Gastrocnemius medialis (tissue), 4 donors: Measurements from ENCODE around the gene CACNA1D.

ENCODE experiments used
- CTCF ChIP-seq, 5 experiments: fragments of 450-650 bp in 3 of 5; fragments of 200-600 bp in 2 of 5; sonication (generic) in 2 of 5; IDR thresholded peaks in 4 of 5; conservative IDR thresholded peaks in 1 of 5; 1 replicate in 4 of 5; 2 replicates in 1 of 5; pipeline ENCODE4 v1.5.1; 2016 to 2019; ENCODE audit warnings: antibody characterized with exemption in 5 of 5, mild to moderate bottlenecking in 3 of 5, moderate library complexity in 3 of 5
- POLR2A ChIP-seq, 2 donors: fragments of 450-650 bp; IDR thresholded peaks; one replicate each; pipeline ENCODE4 v1.6.1; 2017; ENCODE audit warnings: antibody characterized with exemption in 2 of 2, mild to moderate bottlenecking in 2 of 2, moderate library complexity in 2 of 2

DNA sequence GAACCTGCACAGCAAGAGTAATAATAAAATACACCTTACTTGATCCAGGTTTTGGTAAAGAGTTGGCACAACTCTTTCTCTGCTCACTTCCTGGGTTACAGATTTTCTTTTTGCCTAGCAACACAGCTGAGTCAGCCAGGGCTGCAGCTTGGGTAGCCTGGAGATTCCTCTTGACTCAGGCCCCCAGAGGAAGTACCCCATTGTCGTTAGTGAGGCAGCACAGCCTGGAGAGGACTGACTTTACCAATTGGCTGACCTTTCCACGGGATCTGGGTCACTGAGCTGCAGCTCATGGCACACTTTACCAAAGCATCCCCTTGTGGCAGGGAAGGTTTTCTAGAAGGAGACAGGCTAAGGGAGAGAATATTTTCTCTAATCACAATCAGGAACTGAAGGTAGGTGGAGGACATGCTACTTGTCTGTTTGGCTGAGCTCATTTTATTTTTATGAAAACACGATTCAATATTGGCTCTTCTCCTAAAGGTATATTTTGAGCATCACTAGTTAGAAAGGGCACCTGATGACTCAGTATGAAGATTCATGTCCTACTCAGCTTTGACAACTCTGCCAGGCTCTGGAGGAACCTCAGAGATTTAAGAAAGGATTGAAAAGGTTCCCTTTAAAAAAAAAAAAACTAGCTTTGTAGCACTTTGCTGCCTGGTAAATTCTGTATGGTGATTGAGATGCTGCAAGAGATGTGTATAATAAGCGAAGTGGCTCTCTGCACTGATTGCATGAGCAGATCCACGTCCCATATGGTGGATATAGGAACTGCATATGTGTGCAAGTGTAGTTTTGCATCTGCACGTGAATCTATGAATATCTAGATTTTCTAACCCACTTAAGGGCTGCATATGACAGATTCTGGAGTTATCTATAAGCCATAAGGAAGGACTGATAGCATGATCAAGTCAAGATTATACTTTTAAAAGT is 227.0 kb downstream of the CACNA1D start:
- TF ChIP-seq CTCF (IDR thresholded peaks at IDR 0.05 in 4 of 5, conservative IDR thresholded peaks at IDR 0.05 in 1 of 5) (no peak), POLR2A (IDR thresholded peaks at IDR 0.05) (no peak)
